Right renal cortex interstitium (tissue), 3 donors: ENCODE data around the gene HES4. TPM values are rescaled to one million over a fixed set of nuclear protein-coding genes. Genes with fewer than 3 reads are reported as not detected.

Experiments used
- DNase-seq, 3 donors: peaks; one replicate each; pipeline ENCODE4 v3.0.0-alpha.2; 2013; ENCODE audit warnings: low read depth in 3 of 3, low spot score in 2 of 3
- polyA plus RNA-seq, 3 donors: library from polyadenylated mRNA; unstranded; fragments of 120-200 nt; gene quantifications; one replicate each; pipeline ENCODE4 v1.2.1, GENCODE V29; 2013; ENCODE audit not compliant: insufficient read length in 3 of 3

The HES4 gene
- polyA plus RNA-seq, 3 donors: 13.6 to 17.3 (median 16.1) TPM

DNA sequence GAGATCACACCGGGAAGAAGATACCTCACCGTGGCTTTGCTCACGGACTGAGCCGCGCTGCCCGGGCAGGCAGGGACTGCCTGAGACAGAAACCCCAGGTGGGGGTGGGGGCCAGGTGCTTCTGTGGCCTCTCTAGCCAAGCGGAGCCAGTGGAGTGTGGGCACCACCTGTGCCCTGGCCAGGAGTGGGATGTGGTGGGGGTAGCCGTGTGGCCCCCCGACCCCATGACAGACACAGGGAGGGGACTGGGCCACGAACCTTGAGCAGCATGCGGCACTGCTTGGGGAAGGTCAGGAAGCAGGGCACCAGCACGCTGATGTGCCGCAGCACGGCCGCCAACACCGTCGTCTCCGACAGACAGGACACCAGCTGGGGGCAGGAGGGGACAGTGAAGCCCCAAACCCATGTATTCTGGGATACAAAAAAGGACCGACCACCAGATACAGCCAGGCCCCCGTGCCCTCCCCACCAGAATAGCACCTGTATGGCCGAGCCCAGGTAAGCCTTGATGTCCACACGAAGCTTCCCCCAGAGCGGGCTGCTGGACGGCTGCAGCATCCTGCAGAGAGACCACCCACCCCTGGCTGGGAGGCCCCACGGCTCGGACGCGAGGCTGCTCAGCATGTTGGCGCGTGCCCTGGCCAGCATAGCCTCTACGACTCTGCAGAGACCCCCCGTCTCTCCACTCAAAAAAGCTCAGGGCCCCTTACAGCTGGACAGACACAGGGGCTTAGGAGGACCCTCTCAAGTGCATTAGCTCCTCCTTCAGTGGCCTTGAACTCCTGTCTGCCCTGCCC, 46.2 kb downstream of the HES4 start:
- no peak for DNase-seq

GRCh38 chr1:952603-953002, 47.3 kb downstream of the HES4 start:
- no peak for DNase-seq

DNA sequence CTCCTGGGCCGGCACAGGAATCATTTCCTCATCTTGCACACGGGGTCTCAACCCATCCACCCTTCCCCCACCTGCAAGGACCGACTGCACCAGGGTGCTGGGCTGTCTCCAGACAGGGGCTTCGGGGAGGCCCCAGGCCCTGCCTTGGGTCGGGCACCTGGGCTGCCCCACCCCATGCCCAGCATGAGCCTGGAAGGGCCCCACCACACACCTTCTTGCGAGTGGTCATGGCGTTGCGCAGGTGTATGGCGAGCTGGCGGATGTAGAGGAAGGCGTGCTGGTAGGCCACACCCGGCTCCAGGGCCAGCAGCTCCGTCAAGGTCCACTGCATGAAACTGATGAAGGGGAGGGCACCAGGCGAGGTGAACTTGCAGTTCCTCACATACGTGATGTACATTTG, 47.7 kb downstream of the HES4 start:
- DNase-seq: no peak

DNA sequence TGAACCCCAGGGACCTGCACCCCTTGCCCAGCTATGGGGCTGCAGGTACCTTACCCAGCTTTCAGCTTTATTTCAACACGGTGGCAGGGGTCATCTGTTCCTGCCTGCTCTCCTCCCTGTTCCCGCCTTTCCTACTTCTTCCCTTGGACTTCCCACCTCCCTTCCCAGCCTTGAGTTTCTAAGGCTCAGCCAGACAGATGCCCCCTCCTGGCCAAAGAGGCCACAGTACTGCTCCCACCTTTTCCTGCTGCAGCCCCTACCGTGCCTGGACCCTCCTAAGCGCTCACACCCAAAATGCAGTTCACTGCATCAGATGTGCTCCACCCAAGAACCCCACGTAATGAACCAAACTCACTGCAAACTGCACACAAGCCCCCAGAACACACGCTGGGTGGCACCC, 48.5 kb downstream of the HES4 start:
- no peak for DNase-seq

DNA sequence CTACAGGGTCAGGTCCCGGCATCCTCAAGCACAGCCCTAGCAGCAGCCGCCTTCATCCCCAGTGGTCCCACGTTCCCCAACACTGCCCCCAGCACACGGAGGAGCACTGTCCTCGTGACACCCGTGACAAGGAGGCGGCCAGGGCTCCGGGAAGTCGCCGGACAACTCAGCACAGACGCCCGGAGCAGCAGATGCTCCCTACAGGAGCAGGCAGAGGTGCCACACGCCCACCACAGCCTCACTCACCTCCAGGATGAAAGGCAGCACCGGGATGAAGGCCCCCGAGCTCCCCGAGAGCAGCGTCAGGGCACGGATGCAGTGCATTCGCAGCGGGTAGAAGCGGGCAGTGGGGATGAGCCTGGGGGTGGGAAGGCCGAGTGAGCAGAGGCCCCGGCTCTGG, 49.0 kb downstream of the HES4 start:
- DNase-seq: no peak

DNA sequence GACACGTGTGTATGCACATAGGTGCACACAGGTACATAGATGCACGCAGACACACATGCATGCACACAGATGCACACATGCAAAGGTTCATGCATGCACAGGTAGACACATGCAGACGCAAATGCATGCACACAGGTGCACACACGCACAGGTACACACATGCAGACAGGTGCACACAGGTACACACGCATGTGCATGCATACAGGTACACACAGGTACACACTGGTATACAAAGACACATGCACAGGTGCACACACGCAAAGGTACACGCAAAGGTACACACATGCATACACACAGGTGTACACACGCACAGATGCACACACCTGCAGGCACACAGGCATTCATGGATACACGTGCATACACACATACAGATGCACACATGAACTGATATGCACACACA, 49.6 kb downstream of the HES4 start:
- no peak for DNase-seq

Other genes starting within 250 kb of the HES4 start
- 10 to 100 TPM; 39.9 to 43.0 (median 42.7) TPM for gene SAMD11, start 76.2 kb downstream of the HES4 start, polyA plus RNA-seq
- 10 to 100 TPM; 56.1 to 60.0 (median 59.4) TPM for gene NOC2L, start 40.8 kb downstream of the HES4 start, polyA plus RNA-seq
- 1 to 10 TPM; 6.5 to 8.0 (median 6.5) TPM for gene KLHL17, start 39.5 kb downstream of the HES4 start, polyA plus RNA-seq
- gene PLEKHN1, start 33.6 kb downstream of the HES4 start, polyA plus RNA-seq: under 1 TPM; 0.17 to 0.27 (median 0.22) TPM
- gene PERM1, start 18.0 kb downstream of the HES4 start, polyA plus RNA-seq: under 1 TPM in 2 of 3 donors, not detected in 1; 0.17 to 0.21 TPM
- 10 to 100 TPM in 2 of 3 donors, 1 to 10 TPM in 1; 9.4 to 15.0 (median 10.7) TPM for gene ISG15, start 13.4 kb upstream of the HES4 start, polyA plus RNA-seq
- gene AGRN, start 20.0 kb upstream of the HES4 start, polyA plus RNA-seq: 100 to 1,000 TPM; 178 to 219 (median 182) TPM
- under 1 TPM in 2 of 3 donors, not detected in 1; 0.29 to 0.40 TPM for gene RNF223, start 74.2 kb upstream of the HES4 start, polyA plus RNA-seq
- 1 to 10 TPM; 5.3 to 7.0 (median 6.3) TPM for gene C1orf159, start 116.0 kb upstream of the HES4 start, polyA plus RNA-seq
- gene TTLL10, start 173.8 kb upstream of the HES4 start, polyA plus RNA-seq: under 1 TPM; 0.29 to 0.71 (median 0.58) TPM
- gene TNFRSF18, start 206.5 kb upstream of the HES4 start, polyA plus RNA-seq: under 1 TPM in 2 of 3 donors, not detected in 1; 0.33 to 0.68 TPM
- 1 to 10 TPM in 1 of 3 donors, under 1 TPM in 2; 0.74 to 1.9 (median 0.93) TPM for gene TNFRSF4, start 214.1 kb upstream of the HES4 start, polyA plus RNA-seq
- 100 to 1,000 TPM; 109 to 126 (median 123) TPM for gene SDF4, start 231.9 kb upstream of the HES4 start, polyA plus RNA-seq
- gene B3GALT6, start 232.1 kb upstream of the HES4 start, polyA plus RNA-seq: 10 to 100 TPM; 15.2 to 18.8 (median 18.4) TPM
- 1 to 10 TPM; 7.0 to 8.6 (median 7.4) TPM for gene C1QTNF12, start 246.6 kb upstream of the HES4 start, polyA plus RNA-seq